GM21447 (cell line): ENCODE measurements around the gene KRTAP4-8.
"Not testable (repeated sequence)": the region's sequence is repeated elsewhere in the genome, so short reads cannot be mapped to it uniquely, and the experiment has no call there.

Experiments
- ATAC-seq: cut with Tn5 transposase; IDR thresholded peaks from one replicate; pipeline ENCODE4 v1.9.1; 2021; ENCODE audit not compliant: unreplicated experiment

Gene KRTAP4-8

DNA sequence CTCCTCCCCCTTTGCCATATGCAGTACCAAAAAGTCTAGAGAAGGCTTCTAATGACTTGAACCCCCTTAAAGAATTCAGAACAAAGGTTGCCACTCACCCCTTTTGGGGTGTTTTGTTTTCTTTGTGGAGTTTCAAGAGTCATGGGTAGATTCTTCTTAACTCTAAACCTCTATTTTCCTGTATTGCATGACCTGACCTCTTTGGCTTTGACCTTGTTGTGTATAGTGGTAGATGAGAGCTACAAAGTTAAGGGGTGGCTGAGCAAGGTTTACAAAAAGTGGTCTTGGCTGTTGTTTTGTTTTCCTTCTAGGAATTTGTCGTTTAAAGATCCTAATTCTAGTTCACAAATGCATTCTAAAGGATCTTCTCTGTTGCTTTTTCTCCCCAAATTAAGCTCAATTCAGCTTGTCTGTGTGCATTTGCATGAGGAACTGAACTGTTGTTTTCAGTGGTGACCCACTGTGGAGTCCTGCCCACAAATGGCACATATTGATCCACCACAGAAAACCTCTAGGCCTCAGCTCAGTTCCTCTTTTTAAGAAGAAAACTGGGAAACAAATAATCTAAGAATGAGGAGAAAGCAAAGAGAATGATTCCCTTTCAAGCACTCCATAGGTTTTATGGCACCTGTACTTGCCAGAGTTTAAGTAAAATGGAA, 10.9 kb upstream of the KRTAP4-8 start:
- ATAC-seq = not testable (repeated sequence)

DNA sequence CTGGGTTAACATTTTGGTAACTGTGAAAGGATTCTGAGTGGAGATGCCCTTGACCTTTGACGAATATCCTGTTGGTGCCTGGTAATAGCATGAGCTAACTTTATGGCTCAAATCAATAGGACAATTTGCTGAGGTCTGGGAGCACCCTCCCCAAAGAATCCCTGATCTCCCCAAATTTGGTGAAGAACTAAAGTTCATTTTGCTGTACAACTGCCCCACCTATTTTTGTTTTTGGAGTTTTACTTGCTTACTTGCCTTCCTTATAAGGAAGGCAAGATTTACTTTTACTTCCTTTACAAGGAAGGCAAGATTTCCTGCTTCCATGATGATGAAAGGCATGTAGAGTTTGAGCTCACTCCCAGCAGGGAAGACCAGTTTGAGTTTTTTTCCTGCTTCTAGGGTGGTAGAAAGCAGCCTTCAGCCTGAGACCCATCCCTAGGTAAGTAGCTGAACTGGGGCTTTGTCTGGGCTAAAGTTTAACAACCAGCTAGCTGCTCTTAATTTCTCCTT, 10.1 kb upstream of the KRTAP4-8 start:
- ATAC-seq = no peak

- not testable (repeated sequence) for ATAC-seq
Observed at GRCh38 chr17:41105347-41105746, 7.4 kb upstream of the KRTAP4-8 start, which contains the start of gene KRTAP4-9. Gene KRTAP4-9 (plus strand): TSS chr17:41105389. CDS start chr17:41105389, 0 bp downstream.

GRCh38 chr17:41104386-41105038, 6.6 kb upstream of the KRTAP4-8 start:
- not testable (repeated sequence) for ATAC-seq

- no peak for ATAC-seq
Observed at GRCh38 chr17:41103896-41104295, 6.0 kb upstream of the KRTAP4-8 start.

- ATAC-seq = no peak
Observed at GRCh38 chr17:41101586-41102259, 3.8 kb upstream of the KRTAP4-8 start, which contains the start of gene KRTAP4-16. Gene KRTAP4-16 (minus strand): TSS chr17:41102209. CDS start chr17:41102209, 0 bp downstream.

- ATAC-seq = not testable (repeated sequence)
Observed at GRCh38 chr17:41099682-41100480, 1.9 kb upstream of the KRTAP4-8 start.

DNA sequence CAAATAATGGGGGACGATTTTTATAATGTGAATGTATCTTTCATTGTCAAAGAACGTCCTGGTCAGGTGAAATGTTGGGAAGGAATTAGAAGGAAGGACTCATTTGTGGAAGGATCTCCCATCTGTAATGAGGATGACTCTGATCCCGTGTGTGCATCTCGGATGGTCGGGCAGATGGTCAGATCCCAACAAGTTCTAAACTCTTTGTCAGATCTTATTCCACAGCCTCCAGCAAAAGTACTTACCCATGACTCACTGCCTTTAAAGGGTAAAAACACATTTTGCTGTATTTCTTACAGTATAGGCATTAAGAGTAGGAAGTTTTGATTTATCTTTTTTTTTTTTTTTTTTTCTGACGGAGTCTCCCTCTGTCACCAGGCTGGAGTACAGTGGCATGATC, 539 bp upstream of the KRTAP4-8 start:
- ATAC-seq = no peak

DNA sequence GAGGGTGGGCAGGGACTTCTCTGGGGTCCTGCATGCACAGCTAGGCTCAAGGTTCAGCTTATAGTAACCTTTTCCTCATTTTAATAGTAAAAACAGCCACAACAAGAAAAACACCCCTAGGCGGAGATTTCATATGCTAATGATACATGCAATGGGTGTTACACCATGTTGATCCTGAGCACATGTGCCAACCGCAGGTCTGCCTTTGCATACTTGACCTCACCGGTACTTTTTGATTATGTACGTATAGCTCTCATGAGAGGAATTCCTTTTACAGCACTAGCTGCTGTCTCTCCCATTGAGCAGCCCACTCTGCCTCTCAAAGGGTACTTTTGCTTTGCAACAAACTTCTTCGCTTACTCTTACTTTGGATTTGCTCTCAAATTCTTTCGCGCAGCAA, 1.9 kb downstream of the KRTAP4-8 start:
- no peak for ATAC-seq

- ATAC-seq = not testable (repeated sequence)
Observed at GRCh38 chr17:41088760-41089352, 9.1 kb downstream of the KRTAP4-8 start.

GRCh38 chr17:41084100-41084856, 13.7 kb downstream of the KRTAP4-8 start, which contains the start of gene KRTAP4-7:
Gene KRTAP4-7 (plus strand): TSS chr17:41084150. CDS start chr17:41084207, 57 bp downstream.
- not testable (repeated sequence) for ATAC-seq

GRCh38 chr17:41083427-41083826, 14.5 kb downstream of the KRTAP4-8 start:
- ATAC-seq = not testable (repeated sequence)

DNA sequence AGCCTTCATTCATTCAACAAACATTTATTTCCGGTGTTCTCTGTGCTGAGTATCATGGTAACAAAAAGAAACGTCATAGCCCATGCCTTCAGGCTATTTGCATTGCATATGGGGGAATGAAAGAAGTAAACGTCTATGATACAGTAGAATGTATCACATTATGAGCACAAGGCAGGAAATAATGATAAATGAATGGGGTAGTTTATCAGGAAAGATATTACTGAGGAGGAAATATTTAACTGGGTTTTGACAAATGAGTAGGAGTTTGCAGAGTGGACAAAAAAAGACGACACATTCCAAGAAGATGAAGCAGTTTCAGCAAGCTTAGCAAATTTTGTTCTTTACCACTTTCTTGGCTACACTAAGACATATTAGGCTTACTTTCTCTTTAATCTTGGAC, 15.3 kb downstream of the KRTAP4-8 start:
- ATAC-seq = no peak

DNA sequence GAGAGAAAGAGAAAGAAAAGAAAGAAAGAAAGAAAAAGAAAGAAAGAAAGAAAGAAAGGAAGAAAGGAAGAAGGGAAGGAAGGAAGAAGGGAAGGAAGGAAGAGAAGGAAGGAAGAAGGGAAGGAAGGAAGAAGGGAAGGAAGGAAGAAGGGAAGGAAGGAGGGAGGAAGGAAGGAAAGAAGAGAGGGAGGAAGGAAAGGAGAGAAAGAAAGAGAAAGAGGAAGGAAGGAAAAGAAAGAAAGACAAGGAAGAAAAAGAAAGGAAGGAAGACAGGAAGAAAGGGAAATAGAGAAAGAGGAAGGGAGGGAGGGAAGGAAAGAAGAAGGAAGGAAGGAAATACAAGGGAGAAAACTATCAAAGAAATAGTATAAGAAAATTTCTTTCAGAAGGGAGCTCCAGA, 21.2 kb downstream of the KRTAP4-8 start:
- no peak for ATAC-seq

DNA sequence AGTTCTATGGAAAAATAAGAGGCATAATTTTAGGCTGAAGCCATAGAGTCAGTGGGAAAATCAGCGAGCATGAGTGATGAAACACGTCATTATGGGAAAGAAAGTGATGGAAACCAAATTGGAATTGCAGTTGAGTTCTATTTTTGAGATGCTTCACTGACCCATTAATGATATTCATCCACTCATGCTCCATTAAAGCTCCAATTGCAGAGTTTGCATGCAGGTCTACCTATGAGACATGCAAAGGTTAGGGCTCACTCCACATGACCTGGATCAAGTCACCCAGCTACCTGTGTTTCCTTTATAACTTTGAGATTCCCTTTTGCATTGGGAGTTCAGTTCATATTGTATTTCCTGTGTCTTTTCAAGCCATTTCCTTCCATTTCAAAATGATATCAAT, 24.3 kb downstream of the KRTAP4-8 start:
- no peak for ATAC-seq

DNA sequence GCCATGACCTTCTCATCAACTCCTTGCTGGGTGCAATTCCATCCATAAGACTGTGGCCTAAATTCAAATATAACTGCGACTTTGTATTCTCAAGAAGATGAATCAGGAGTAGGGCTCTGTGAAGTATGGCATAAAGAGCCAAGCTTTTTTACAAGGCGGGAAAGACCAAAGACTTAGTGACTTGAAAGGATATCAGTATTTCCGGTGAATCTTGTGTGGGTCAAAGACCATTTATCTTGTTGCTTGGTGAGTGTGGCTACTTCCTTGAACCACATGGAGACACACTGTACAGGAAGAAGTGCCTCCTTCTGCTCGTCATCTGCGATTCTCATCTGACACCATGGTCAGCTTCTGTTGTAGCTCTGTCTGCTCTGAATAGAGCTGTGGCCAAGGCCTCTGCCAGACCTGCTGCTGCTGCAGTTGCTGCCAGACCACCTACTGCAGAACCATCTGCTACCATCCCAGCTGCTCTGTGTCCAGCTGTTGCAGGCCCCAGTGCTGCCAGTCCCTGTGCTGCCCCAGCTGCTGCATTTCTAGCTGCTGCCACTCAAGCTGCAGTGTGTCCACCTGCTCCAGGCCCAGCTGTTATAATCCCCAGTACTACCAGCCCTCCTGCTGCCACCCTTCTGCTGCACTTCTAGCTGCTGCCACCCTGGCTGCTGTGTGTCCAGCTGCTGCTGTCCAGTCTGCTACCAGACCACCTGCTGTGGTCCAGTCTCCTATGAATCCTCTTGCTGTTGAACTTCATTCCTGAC, 26.2 kb downstream of the KRTAP4-8 start:
- ATAC-seq = no peak

DNA sequence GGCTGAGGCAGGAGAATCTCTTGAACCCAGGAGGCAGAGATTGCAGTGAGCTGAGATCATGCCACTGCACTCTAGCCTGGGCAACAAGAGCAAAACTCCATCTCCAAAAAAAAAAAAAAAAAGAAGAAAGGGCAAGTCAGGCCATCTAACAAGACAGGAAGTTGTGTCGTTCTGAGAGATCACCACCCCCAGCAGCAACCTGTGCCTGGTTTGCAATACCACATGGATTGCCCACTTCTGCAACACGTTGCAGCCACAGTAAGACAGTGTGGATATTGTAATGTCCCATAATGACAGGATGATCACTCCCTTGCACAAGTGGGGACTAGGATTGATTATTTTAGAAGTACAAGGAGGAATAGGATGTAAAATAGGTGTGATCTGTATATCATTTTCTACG, 28.9 kb downstream of the KRTAP4-8 start:
- ATAC-seq = no peak

DNA sequence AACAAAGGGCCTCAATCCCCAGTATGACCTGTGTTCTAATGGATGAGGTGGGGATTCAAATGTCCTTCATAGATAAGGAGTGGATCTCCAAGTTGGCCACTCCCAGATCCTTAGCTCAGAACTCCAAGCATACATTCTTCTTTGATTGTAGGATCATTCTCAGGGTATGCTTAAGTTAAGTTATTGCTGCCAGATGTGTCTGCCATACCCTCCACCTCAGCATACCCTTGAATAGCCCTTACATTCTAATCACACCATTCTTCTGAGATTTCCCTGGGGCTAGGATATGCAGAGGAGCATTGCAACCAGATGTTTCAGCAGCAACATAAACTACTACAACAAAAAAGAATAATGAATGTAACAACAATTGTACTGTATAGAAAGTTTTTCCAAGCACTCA, 30.7 kb downstream of the KRTAP4-8 start:
- ATAC-seq = no peak
